Mesenchymal stem cell (in vitro differentiated cells and primary cell): ENCODE data around the gene WNT10A.

ENCODE experiments used
- DNase-seq: peaks from one replicate; pipeline ENCODE4 v3.0.0-alpha.2; 2013
- H2AFZ ChIP-seq: one replicate; pipeline ENCODE4 v1.6.1; 2013; ENCODE audit warnings: low read depth, mild to moderate bottlenecking, control low read depth, inconsistent platforms, low read length, moderate library complexity
- H2AK5ac ChIP-seq: 2 replicates; pipeline ENCODE4 v1.6.1; 2013; ENCODE audit warnings: low read length, moderate library complexity, mild to moderate bottlenecking, inconsistent platforms; ENCODE audit not compliant: severe bottlenecking
- H2BK120ac ChIP-seq: one replicate; pipeline ENCODE4 v1.6.1; 2013; ENCODE audit warnings: low read depth, mild to moderate bottlenecking, inconsistent platforms, low read length, moderate library complexity
- H2BK12ac ChIP-seq, 2 experiments: one replicate each; pipeline ENCODE4 v1.6.1; 2013; ENCODE audit warnings: inconsistent platforms in 2 of 2, low read length in 2 of 2, mild to moderate bottlenecking in 2 of 2, moderate library complexity in 2 of 2, control low read depth in 1 of 2
- H2BK15ac ChIP-seq: one replicate; pipeline ENCODE4 v1.6.1; 2013; ENCODE audit warnings: mild to moderate bottlenecking, low read depth, inconsistent platforms; ENCODE audit not compliant: poor library complexity, severe bottlenecking
- H2BK5ac ChIP-seq: 2 replicates; pipeline ENCODE4 v1.6.1; 2013; ENCODE audit warnings: low read depth, mild to moderate bottlenecking, low read length, control low read depth, inconsistent platforms; ENCODE audit not compliant: poor library complexity, severe bottlenecking
- H3K14ac ChIP-seq, 2 experiments: one replicate each; pipeline ENCODE4 v1.6.1; 2013; ENCODE audit warnings: inconsistent platforms in 2 of 2, low read length in 2 of 2, control low read depth in 1 of 2, mild to moderate bottlenecking in 1 of 2, moderate library complexity in 1 of 2
- H3K18ac ChIP-seq, 2 experiments: one replicate each; pipeline ENCODE4 v1.6.1; 2013; ENCODE audit warnings: inconsistent platforms in 2 of 2, low read length in 2 of 2, control low read depth in 1 of 2, low read depth in 1 of 2, mild to moderate bottlenecking in 1 of 2
- H3K23ac ChIP-seq, 2 experiments: one replicate each; pipeline ENCODE4 v1.6.1; 2013; ENCODE audit warnings: inconsistent platforms in 2 of 2, low read length in 2 of 2, mild to moderate bottlenecking in 2 of 2, moderate library complexity in 2 of 2, control low read depth in 1 of 2
- H3K27ac ChIP-seq: 2 replicates; pipeline ENCODE4 v1.5.1; 2013; ENCODE audit warnings: mild to moderate bottlenecking, moderate library complexity, low read length, control low read depth, inconsistent platforms; ENCODE audit not compliant: poor library complexity, severe bottlenecking
- H3K27me3 ChIP-seq, 2 experiments: 2 replicates each; pipeline versions ENCODE4 v1.6.1 to v1.7.0; 2013; ENCODE audit warnings: low read length in 2 of 2, mild to moderate bottlenecking in 2 of 2, moderate library complexity in 2 of 2, control low read depth in 1 of 2, inconsistent platforms in 1 of 2; ENCODE audit not compliant: control insufficient read depth in 1 of 2, insufficient read depth in 1 of 2
- H3K36me3 ChIP-seq, 2 experiments: 2 replicates each; pipeline versions ENCODE4 v1.6.1 to v1.7.0; 2013; ENCODE audit warnings: low read length in 2 of 2, control low read depth in 1 of 2, inconsistent platforms in 1 of 2, low read depth in 1 of 2, mild to moderate bottlenecking in 1 of 2; ENCODE audit not compliant: insufficient read depth in 2 of 2, control insufficient read depth in 1 of 2
- H3K4ac ChIP-seq, 2 experiments: one replicate each; pipeline ENCODE4 v1.6.1; 2013; ENCODE audit warnings: inconsistent platforms in 2 of 2, low read length in 2 of 2, mild to moderate bottlenecking in 2 of 2, moderate library complexity in 2 of 2, control low read depth in 1 of 2, low read depth in 1 of 2
- H3K4me1 ChIP-seq: 2 replicates; pipeline ENCODE4 v1.6.1; 2013; ENCODE audit warnings: low read depth, low read length, control low read depth; ENCODE audit not compliant: control insufficient read depth, insufficient read depth
- H3K4me2 ChIP-seq: 2 replicates; pipeline ENCODE4 v1.6.1; 2013; ENCODE audit warnings: low read length, mild to moderate bottlenecking, inconsistent platforms; ENCODE audit not compliant: poor library complexity, severe bottlenecking
- H3K4me3 ChIP-seq, 2 experiments: 2 replicates each; pipeline versions ENCODE4 v1.5.1 to v1.7.0; 2013; ENCODE audit warnings: low read length in 2 of 2, mild to moderate bottlenecking in 2 of 2, control low read depth in 1 of 2, low read depth in 1 of 2; ENCODE audit not compliant: insufficient read depth in 1 of 2
- H3K79me1 ChIP-seq: replicated peaks from 2 replicates; pipeline ENCODE4 v1.6.1; 2013; ENCODE audit warnings: mild to moderate bottlenecking, control low read depth, low read length, inconsistent platforms; ENCODE audit not compliant: poor library complexity, severe bottlenecking
- H3K9ac ChIP-seq: 2 replicates; pipeline ENCODE4 v1.7.0; 2013; ENCODE audit warnings: mild to moderate bottlenecking, low read length, moderate library complexity
- H3K9me3 ChIP-seq: 2 replicates; pipeline ENCODE4 v1.7.0; 2013; ENCODE audit warnings: mild to moderate bottlenecking, low read length; ENCODE audit not compliant: control insufficient read depth
- H4K8ac ChIP-seq: one replicate; pipeline ENCODE4 v1.6.1; 2013; ENCODE audit warnings: inconsistent platforms, mild to moderate bottlenecking, low read length, moderate library complexity
- H4K91ac ChIP-seq: one replicate; pipeline ENCODE4 v1.6.1; 2013; ENCODE audit warnings: mild to moderate bottlenecking, low read length, inconsistent platforms
- WGBS: methylation state at CpG from one replicate; pipeline ENCODE4 v1.1.7; 2013; ENCODE audit warnings: mixed read lengths; 5-methylcytosine and 5-hydroxymethylcytosine counted together

Gene WNT10A

DNA sequence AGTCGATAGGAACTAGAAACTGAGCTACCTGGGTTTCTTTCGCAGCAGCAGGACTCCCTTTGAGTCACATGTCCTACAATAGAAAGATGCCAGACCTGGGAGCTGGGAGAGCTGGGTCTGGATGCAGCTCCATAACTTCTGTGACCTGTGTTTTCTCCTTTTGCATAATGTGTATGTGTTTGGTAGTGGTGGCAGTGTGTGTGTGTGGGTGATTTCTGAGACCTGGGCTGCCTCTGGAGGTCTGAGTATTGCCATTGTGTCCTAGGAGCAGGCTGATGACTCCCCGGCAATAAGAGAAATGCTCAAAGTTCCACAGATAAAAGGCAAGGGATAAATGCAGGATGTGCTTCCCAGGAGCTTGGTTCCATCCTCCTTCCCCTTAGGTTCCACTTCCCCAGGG, 6.4 kb downstream of the WNT10A start:
- Histone ChIP-seq H3K4me2 (no peak overlapping the region), H3K27me3 (peaks cover 84 to 85% of the 10 kb centered on the region in 2 experiments), H3K9ac (no peak overlapping the region), H2BK12ac (no peak overlapping the region), H3K4me3 (no peak overlapping the region), H2BK15ac (no peak overlapping the region), H4K8ac (no peak overlapping the region), H3K23ac (no peak overlapping the region), H2BK120ac (no peak overlapping the region), H4K91ac (no peak overlapping the region), H3K9me3 (no peaks in the 10 kb centered on the region), H3K36me3 (no peaks in the 10 kb centered on the region), H3K4ac (no peak overlapping the region), H2AK5ac (no peak overlapping the region), H3K14ac (no peak overlapping the region), H3K4me1 (peaks cover 2% of the 10 kb centered on the region), H3K18ac (no peak overlapping the region), H3K79me1 (no peaks in the 10 kb centered on the region), H2BK5ac (no peak overlapping the region), H2AFZ (no peak overlapping the region), H3K27ac (no peak overlapping the region)
- no peak for DNase-seq
- WGBS = 79% methylated on average over 3 of the region's 3 CpGs

DNA sequence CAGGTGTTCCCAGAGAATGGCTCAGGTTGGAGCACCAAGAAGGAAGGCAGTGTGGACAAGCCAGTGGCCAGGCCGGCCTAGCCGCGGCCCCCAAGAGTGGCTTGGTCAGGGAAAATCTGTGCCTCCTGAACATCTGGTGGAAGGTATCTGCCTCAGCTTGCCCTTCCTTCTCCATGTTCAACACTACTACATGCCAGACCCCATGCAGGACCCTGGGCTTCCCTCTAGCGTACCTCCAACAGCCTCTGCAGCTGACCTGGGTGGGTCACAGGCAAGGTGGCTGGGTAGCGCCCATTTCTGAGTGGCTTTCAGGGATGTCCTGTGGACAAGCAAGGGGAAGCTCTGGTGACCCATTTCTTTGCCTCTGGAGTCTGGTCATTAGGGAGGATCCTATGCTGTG, 7.7 kb downstream of the WNT10A start:
- DNase-seq = no peak
- H2AFZ ChIP-seq = no peak overlapping the region
- no peak overlapping the region for H3K4me3 ChIP-seq
- no peak overlapping the region for H3K27ac ChIP-seq
- H4K91ac ChIP-seq = no peak overlapping the region
- no peak overlapping the region for H4K8ac ChIP-seq
- no peak overlapping the region for H3K9ac ChIP-seq
- WGBS = 88% methylated on average over 5 of the region's 5 CpGs
- H3K18ac ChIP-seq = no peak overlapping the region
- no peak overlapping the region for H3K14ac ChIP-seq
- no peak overlapping the region for H2AK5ac ChIP-seq
- H3K4me1 ChIP-seq = peaks cover 14% of the 10 kb centered on the region
- no peak overlapping the region for H2BK12ac ChIP-seq
- H2BK15ac ChIP-seq = no peak overlapping the region
- H3K27me3 ChIP-seq = peaks cover 82 to 83% of the 10 kb centered on the region in 2 experiments
- H3K4ac ChIP-seq = no peak overlapping the region
- no peak overlapping the region for H2BK5ac ChIP-seq
- H2BK120ac ChIP-seq = no peak overlapping the region
- no peaks in the 10 kb centered on the region for H3K9me3 ChIP-seq
- H3K79me1 ChIP-seq = no peaks in the 10 kb centered on the region
- H3K4me2 ChIP-seq = no peak overlapping the region
- H3K36me3 ChIP-seq = no peaks in the 10 kb centered on the region
- no peak overlapping the region for H3K23ac ChIP-seq

- 84% methylated on average over 23 of the region's 23 CpGs for WGBS
These were observed 9.3 kb downstream of the WNT10A start for GRCh38 chr2:218889937-218890336.

DNA sequence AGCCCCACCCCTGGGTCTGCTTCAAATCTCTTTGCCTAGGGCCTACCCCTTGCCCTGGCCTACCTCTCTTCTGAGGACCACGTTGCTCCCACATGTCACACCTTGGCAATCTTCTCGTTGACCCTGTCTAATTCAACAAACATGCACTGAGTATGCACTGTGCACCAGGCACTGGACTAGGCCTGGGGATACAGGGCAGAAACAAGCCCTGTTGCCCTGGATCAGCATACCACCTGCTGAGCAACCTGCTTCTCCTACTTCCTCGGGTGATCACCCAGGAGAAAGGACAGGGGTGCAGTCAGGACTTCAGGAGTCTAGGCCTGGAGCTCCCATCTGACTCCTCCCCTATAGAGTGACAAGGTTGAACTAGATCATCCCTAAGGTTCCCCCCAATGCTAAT, 9.7 kb downstream of the WNT10A start:
- Histone ChIP-seq H2BK12ac (no peak overlapping the region), H3K23ac (no peak overlapping the region), H3K4me1 (peaks cover 16% of the 10 kb centered on the region), H3K36me3 (no peaks in the 10 kb centered on the region), H3K18ac (no peak overlapping the region), H3K9ac (no peak overlapping the region), H4K91ac (no peak overlapping the region), H3K79me1 (no peaks in the 10 kb centered on the region), H2BK5ac (no peak overlapping the region), H3K4me2 (no peak overlapping the region), H3K27me3 (peaks cover 86 to 88% of the 10 kb centered on the region in 2 experiments), H3K4me3 (no peak overlapping the region), H3K27ac (no peak overlapping the region), H3K14ac (no peak overlapping the region), H3K9me3 (no peaks in the 10 kb centered on the region), H3K4ac (no peak overlapping the region), H2AK5ac (no peak overlapping the region), H4K8ac (no peak overlapping the region), H2BK120ac (no peak overlapping the region), H2BK15ac (no peak overlapping the region), H2AFZ (no peak overlapping the region)
- DNase-seq = no peak
- 41% methylated on average over 3 of the region's 3 CpGs for WGBS

More at GRCh38 chr2:218889937-218890336, 9.3 kb downstream of the WNT10A start:
- no peak overlapping the region for H3K9ac ChIP-seq
- H3K4me2 ChIP-seq = no peak overlapping the region
- no peak overlapping the region for H3K23ac ChIP-seq
- no peak for DNase-seq
- H3K4ac ChIP-seq = no peak overlapping the region
- no peaks in the 10 kb centered on the region for H3K9me3 ChIP-seq
- H3K4me3 ChIP-seq = no peak overlapping the region
- no peaks in the 10 kb centered on the region for H3K36me3 ChIP-seq
- no peaks in the 10 kb centered on the region for H3K79me1 ChIP-seq
- no peak overlapping the region for H2AK5ac ChIP-seq
- H2BK15ac ChIP-seq = no peak overlapping the region
- no peak overlapping the region for H2AFZ ChIP-seq
- H2BK5ac ChIP-seq = no peak overlapping the region
- no peak overlapping the region for H4K8ac ChIP-seq
- H3K27ac ChIP-seq = no peak overlapping the region
- peaks cover 86 to 88% of the 10 kb centered on the region in 2 experiments for H3K27me3 ChIP-seq
- H3K14ac ChIP-seq = no peak overlapping the region
- no peak overlapping the region for H2BK120ac ChIP-seq
- H4K91ac ChIP-seq = no peak overlapping the region
- H3K18ac ChIP-seq = no peak overlapping the region
- H3K4me1 ChIP-seq = peaks cover 15% of the 10 kb centered on the region
- H2BK12ac ChIP-seq = no peak overlapping the region
